GM12873 (cell line): Measurements from ENCODE around the gene ANKHD1.

ENCODE experiments used
- TF ChIP-seq, protein P1 (sequence below): IDR thresholded peaks from 2 replicates; pipeline ENCODE4 v1.5.1; 2012; ENCODE audit warnings: low read depth, mild to moderate bottlenecking, moderate library complexity, low read length, control low read depth; ENCODE audit not compliant: insufficient read depth; ENCODE audit errors: missing control alignments

The ANKHD1 gene

GRCh38 chr5:140568443-140569063 is 166.9 kb downstream of the ANKHD1 start:
- TF ChIP-seq, protein P1, sequence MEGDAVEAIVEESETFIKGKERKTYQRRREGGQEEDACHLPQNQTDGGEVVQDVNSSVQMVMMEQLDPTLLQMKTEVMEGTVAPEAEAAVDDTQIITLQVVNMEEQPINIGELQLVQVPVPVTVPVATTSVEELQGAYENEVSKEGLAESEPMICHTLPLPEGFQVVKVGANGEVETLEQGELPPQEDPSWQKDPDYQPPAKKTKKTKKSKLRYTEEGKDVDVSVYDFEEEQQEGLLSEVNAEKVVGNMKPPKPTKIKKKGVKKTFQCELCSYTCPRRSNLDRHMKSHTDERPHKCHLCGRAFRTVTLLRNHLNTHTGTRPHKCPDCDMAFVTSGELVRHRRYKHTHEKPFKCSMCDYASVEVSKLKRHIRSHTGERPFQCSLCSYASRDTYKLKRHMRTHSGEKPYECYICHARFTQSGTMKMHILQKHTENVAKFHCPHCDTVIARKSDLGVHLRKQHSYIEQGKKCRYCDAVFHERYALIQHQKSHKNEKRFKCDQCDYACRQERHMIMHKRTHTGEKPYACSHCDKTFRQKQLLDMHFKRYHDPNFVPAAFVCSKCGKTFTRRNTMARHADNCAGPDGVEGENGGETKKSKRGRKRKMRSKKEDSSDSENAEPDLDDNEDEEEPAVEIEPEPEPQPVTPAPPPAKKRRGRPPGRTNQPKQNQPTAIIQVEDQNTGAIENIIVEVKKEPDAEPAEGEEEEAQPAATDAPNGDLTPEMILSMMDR: no peak

- TF ChIP-seq, protein P1: no peak
These were observed 167.6 kb downstream of the ANKHD1 start for GRCh38 chr5:140569197-140569596.

DNA sequence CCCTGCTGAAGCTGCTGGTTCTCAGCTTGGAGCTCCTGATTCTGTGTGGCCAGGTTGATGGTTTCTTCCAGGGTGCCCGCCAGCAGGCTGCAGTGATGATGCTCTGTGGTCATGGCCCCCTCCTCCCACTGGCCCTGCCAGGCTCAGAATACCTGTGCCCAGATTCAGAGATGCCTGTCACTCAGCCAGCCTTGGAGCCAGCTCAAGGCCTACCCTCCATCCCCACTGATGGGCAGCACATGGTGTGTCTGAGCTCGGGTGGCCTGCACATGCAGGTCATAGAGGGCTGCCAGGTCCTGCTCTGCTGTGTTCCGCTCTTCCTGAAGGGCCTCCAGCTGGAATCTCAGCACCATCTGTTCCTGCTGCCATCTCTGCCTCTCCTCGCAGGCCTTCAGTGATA is 168.4 kb downstream of the ANKHD1 start:
- TF ChIP-seq, protein P1: no peak

GRCh38 chr5:140570488-140570887 is 168.9 kb downstream of the ANKHD1 start:
- TF ChIP-seq, protein P1: no peak

- TF ChIP-seq, protein P1: no peak
These were observed 169.5 kb downstream of the ANKHD1 start for GRCh38 chr5:140571105-140571504.

- TF ChIP-seq, protein P1: no peak
These were observed 172.1 kb downstream of the ANKHD1 start for GRCh38 chr5:140573683-140574082.

DNA sequence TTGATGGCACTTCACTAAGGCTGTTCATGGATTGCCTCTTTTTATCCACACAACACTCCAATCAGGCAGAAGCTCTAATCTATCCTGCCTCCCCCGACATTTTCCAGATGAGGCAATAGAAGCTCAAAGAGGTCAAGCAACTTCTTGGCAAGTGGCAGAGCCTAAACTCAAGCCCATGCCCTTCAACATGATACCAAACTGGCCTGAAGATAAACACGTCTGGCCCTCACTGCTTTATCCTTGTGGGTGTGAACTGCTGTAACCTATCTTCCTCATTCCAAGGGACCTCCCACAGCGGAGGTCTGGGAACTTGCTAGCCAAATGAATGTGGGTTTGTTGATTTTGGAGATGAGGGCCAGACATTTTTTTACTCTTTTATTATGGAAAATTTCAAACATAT is 172.5 kb downstream of the ANKHD1 start:
- TF ChIP-seq, protein P1: no peak
